ENCODE results near the gene SCNN1G.

The SCNN1G gene

GRCh38 chr16:23164736-23165135, 17.8 kb upstream of the SCNN1G start:
- Histone ChIP-seq H3K36me3 (replicated peaks) (no peaks in the 10 kb centered on the region), H3K27me3 (replicated peaks) (no peaks in the 10 kb centered on the region), H3K4me3 (ENCODE audit: low read depth, low read length) (no peak overlapping the region), H3K27ac (no peak overlapping the region)
- in situ Hi-C loops (cut with HindIII; ENCODE audit: low pct_ligation_motif_present, low sequenced_read_pairs), result no loop called here
- TF ChIP-seq CTCF (IDR thresholded peaks at IDR 0.05; ENCODE audit: low read depth, low read length, missing control alignments), result no peak
- DNase-seq, result no peak

DNA sequence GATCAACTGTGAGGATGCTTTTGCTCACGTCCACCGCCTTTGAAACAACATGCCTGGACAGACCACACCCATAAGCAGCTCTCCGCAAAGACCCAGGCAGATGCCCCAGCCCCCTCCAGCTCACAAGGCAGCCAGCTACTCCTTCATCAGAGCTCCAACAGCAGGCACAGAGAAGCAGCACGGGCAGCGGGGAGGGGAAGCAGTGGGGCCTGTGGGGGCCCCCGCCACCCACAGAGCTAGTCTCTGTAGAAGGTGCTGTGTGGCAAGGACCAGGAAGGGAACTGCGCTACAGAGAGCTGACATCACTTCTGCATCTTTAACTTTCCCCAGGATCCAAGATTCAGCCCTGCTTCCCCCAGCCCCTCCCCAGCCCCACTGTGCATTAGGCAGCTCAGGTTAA, 10.0 kb upstream of the SCNN1G start:
- no peak overlapping the region for H3K4me3 ChIP-seq (ENCODE audit: low read depth, low read length)
- TF ChIP-seq CTCF (IDR thresholded peaks at IDR 0.05; ENCODE audit: low read depth, low read length, missing control alignments), result no peak
- H3K27ac ChIP-seq, result no peak overlapping the region
- no peaks in the 10 kb centered on the region for H3K36me3 ChIP-seq (replicated peaks)
- DNase-seq, result no peak
- H3K27me3 ChIP-seq (replicated peaks), result no peaks in the 10 kb centered on the region
- in situ Hi-C loops (cut with HindIII; ENCODE audit: low pct_ligation_motif_present, low sequenced_read_pairs), result no loop called here

DNA sequence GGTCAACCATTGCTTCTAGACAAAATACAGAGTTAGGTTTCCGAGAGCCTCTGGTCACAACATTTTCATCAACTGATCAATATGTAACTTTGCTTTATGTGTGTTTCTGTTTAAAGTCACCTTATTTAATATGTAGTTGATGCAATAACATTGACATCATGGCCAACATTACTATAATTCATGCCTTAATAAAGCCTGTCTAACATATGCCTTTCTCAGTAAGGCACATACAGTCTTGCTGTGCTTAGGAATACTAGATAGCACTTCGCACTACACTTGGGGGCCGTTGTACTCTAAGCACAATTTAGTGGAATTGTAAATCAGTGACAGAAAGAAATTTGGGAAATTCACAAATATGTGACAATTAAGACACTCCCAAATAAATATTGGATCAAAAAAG, 9.6 kb upstream of the SCNN1G start:
- Histone ChIP-seq H3K27me3 (replicated peaks) (no peaks in the 10 kb centered on the region), H3K4me3 (ENCODE audit: low read depth, low read length) (no peak overlapping the region), H3K27ac (no peak overlapping the region), H3K36me3 (replicated peaks) (no peaks in the 10 kb centered on the region)
- no peak for DNase-seq
- no peak for TF ChIP-seq CTCF (IDR thresholded peaks at IDR 0.05; ENCODE audit: low read depth, low read length, missing control alignments)
- in situ Hi-C loops (cut with HindIII; ENCODE audit: low pct_ligation_motif_present, low sequenced_read_pairs), result no loop called here

GRCh38 chr16:23174622-23175021, 7.9 kb upstream of the SCNN1G start:
- no peak for TF ChIP-seq CTCF (IDR thresholded peaks at IDR 0.05; ENCODE audit: low read depth, low read length, missing control alignments)
- in situ Hi-C loops (cut with HindIII; ENCODE audit: low pct_ligation_motif_present, low sequenced_read_pairs), result no loop called here
- no peaks in the 10 kb centered on the region for H3K27me3 ChIP-seq (replicated peaks)

DNA sequence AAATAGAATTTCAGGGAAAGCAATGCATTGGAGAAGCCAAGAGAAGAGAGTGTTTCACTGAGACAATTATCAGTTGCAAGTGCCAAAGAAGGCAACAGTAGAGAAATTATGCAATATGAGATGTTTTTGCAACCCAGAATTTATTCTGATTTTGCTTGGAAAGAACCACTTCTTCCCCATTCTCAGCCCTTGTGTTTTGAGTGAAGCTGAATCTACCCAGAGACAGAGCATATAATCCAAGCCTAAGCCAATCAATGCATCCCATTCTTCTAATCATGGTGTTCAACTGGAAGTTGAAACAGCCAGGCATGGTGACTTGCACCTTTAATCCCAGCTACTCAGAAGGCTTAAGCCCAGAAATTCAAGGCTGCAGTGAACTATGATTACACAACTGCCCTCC, 6.9 kb upstream of the SCNN1G start:
- no peaks in the 10 kb centered on the region for H3K36me3 ChIP-seq (replicated peaks)
- no peak overlapping the region for H3K4me3 ChIP-seq (ENCODE audit: low read depth, low read length)
- in situ Hi-C loops (cut with HindIII; ENCODE audit: low pct_ligation_motif_present, low sequenced_read_pairs), result no loop called here
- no peak for DNase-seq
- TF ChIP-seq CTCF (IDR thresholded peaks at IDR 0.05; ENCODE audit: low read depth, low read length, missing control alignments), result no peak
- H3K27me3 ChIP-seq (replicated peaks), result no peaks in the 10 kb centered on the region
- H3K27ac ChIP-seq, result no peak overlapping the region

More at GRCh38 chr16:23174622-23175021, 7.9 kb upstream of the SCNN1G start:
- peak; percentile 14 for DNase-seq
- Histone ChIP-seq H3K36me3 (replicated peaks) (no peaks in the 10 kb centered on the region), H3K4me3 (ENCODE audit: low read depth, low read length) (no peak overlapping the region), H3K27ac (no peak overlapping the region)

GRCh38 chr16:23181506-23181905, 1.0 kb upstream of the SCNN1G start:
- TF ChIP-seq CTCF (IDR thresholded peaks at IDR 0.05; ENCODE audit: low read depth, low read length, missing control alignments), result no peak
- peaks cover 21% of the 10 kb centered on the region for H3K27me3 ChIP-seq (replicated peaks)
- no peak overlapping the region for H3K4me3 ChIP-seq (ENCODE audit: low read depth, low read length)
- H3K27ac ChIP-seq, result no peak overlapping the region
- in situ Hi-C loops (cut with HindIII; ENCODE audit: low pct_ligation_motif_present, low sequenced_read_pairs), result no loop called here
- DNase-seq, result no peak
- no peaks in the 10 kb centered on the region for H3K36me3 ChIP-seq (replicated peaks)
